Measurements from ENCODE around the gene RB1.

Gene RB1

GRCh38 chr13:48508011-48508410 lies 204.5 kb downstream of the RB1 start:
- no peak overlapping the region for H3K9ac ChIP-seq (ENCODE audit: low read length)
- no peaks in the 10 kb centered on the region for H3K27me3 ChIP-seq (ENCODE audit: control insufficient read depth, insufficient read depth, low read length)
- no peak overlapping the region for H3K4me3 ChIP-seq (ENCODE audit: low read length)
- peaks cover 5% of the 10 kb centered on the region for H3K4me1 ChIP-seq (ENCODE audit: control insufficient read depth, insufficient read depth, low read length)
- no peaks in the 10 kb centered on the region for H3K9me3 ChIP-seq (ENCODE audit: control insufficient read depth, low read length)
- H3K36me3 ChIP-seq (ENCODE audit: control insufficient read depth, insufficient read depth, low read length): no peaks in the 10 kb centered on the region

GRCh38 chr13:48510698-48511097 lies 207.1 kb downstream of the RB1 start:
- H3K9ac ChIP-seq (ENCODE audit: low read length): no peak overlapping the region
- H3K4me1 ChIP-seq (ENCODE audit: control insufficient read depth, insufficient read depth, low read length): no peaks in the 10 kb centered on the region
- H3K4me3 ChIP-seq (ENCODE audit: low read length): no peak overlapping the region
- H3K27me3 ChIP-seq (ENCODE audit: control insufficient read depth, insufficient read depth, low read length): no peaks in the 10 kb centered on the region
- no peaks in the 10 kb centered on the region for H3K36me3 ChIP-seq (ENCODE audit: control insufficient read depth, insufficient read depth, low read length)
- H3K9me3 ChIP-seq (ENCODE audit: control insufficient read depth, low read length): no peaks in the 10 kb centered on the region

- Histone ChIP-seq H3K9ac (ENCODE audit: low read length) (no peak overlapping the region), H3K4me1 (ENCODE audit: control insufficient read depth, insufficient read depth, low read length) (no peaks in the 10 kb centered on the region), H3K27me3 (ENCODE audit: control insufficient read depth, insufficient read depth, low read length) (no peaks in the 10 kb centered on the region), H3K4me3 (ENCODE audit: low read length) (no peak overlapping the region), H3K9me3 (ENCODE audit: control insufficient read depth, low read length) (no peaks in the 10 kb centered on the region), H3K36me3 (ENCODE audit: control insufficient read depth, insufficient read depth, low read length) (no peaks in the 10 kb centered on the region)
Observed at GRCh38 chr13:48511621-48512230, 208.2 kb downstream of the RB1 start.

- Histone ChIP-seq H3K36me3 (ENCODE audit: control insufficient read depth, insufficient read depth, low read length) (no peaks in the 10 kb centered on the region), H3K4me3 (ENCODE audit: low read length) (no peak overlapping the region), H3K9me3 (ENCODE audit: control insufficient read depth, low read length) (no peaks in the 10 kb centered on the region), H3K4me1 (ENCODE audit: control insufficient read depth, insufficient read depth, low read length) (no peaks in the 10 kb centered on the region), H3K9ac (ENCODE audit: low read length) (no peak overlapping the region), H3K27me3 (ENCODE audit: control insufficient read depth, insufficient read depth, low read length) (no peaks in the 10 kb centered on the region)
Observed at GRCh38 chr13:48514793-48515192, 211.2 kb downstream of the RB1 start.

- Histone ChIP-seq H3K4me3 (ENCODE audit: low read length) (no peak overlapping the region), H3K27me3 (ENCODE audit: control insufficient read depth, insufficient read depth, low read length) (no peaks in the 10 kb centered on the region), H3K36me3 (ENCODE audit: control insufficient read depth, insufficient read depth, low read length) (no peaks in the 10 kb centered on the region), H3K9me3 (ENCODE audit: control insufficient read depth, low read length) (no peaks in the 10 kb centered on the region), H3K4me1 (ENCODE audit: control insufficient read depth, insufficient read depth, low read length) (no peaks in the 10 kb centered on the region), H3K9ac (ENCODE audit: low read length) (no peak overlapping the region)
Observed at GRCh38 chr13:48515732-48516131, 212.2 kb downstream of the RB1 start.

GRCh38 chr13:48518083-48518482 lies 214.5 kb downstream of the RB1 start:
- Histone ChIP-seq H3K4me1 (ENCODE audit: control insufficient read depth, insufficient read depth, low read length) (no peaks in the 10 kb centered on the region), H3K36me3 (ENCODE audit: control insufficient read depth, insufficient read depth, low read length) (no peaks in the 10 kb centered on the region), H3K9ac (ENCODE audit: low read length) (no peak overlapping the region), H3K9me3 (ENCODE audit: control insufficient read depth, low read length) (no peaks in the 10 kb centered on the region), H3K27me3 (ENCODE audit: control insufficient read depth, insufficient read depth, low read length) (no peaks in the 10 kb centered on the region), H3K4me3 (ENCODE audit: low read length) (no peak overlapping the region)

GRCh38 chr13:48526286-48526685 lies 222.7 kb downstream of the RB1 start:
- Histone ChIP-seq H3K36me3 (ENCODE audit: control insufficient read depth, insufficient read depth, low read length) (no peaks in the 10 kb centered on the region), H3K4me3 (ENCODE audit: low read length) (no peak overlapping the region), H3K27me3 (ENCODE audit: control insufficient read depth, insufficient read depth, low read length) (no peaks in the 10 kb centered on the region), H3K9ac (ENCODE audit: low read length) (no peak overlapping the region), H3K9me3 (ENCODE audit: control insufficient read depth, low read length) (no peaks in the 10 kb centered on the region), H3K4me1 (ENCODE audit: control insufficient read depth, insufficient read depth, low read length) (peaks cover 9% of the 10 kb centered on the region)

- no peaks in the 10 kb centered on the region for H3K36me3 ChIP-seq (ENCODE audit: control insufficient read depth, insufficient read depth, low read length)
- no peaks in the 10 kb centered on the region for H3K9me3 ChIP-seq (ENCODE audit: control insufficient read depth, low read length)
- no peak overlapping the region for H3K9ac ChIP-seq (ENCODE audit: low read length)
- peaks cover 14% of the 10 kb centered on the region for H3K4me1 ChIP-seq (ENCODE audit: control insufficient read depth, insufficient read depth, low read length)
- no peak overlapping the region for H3K4me3 ChIP-seq (ENCODE audit: low read length)
- no peaks in the 10 kb centered on the region for H3K27me3 ChIP-seq (ENCODE audit: control insufficient read depth, insufficient read depth, low read length)
Observed at GRCh38 chr13:48527955-48528354, 224.4 kb downstream of the RB1 start.

GRCh38 chr13:48528720-48529119 lies 225.2 kb downstream of the RB1 start:
- no peaks in the 10 kb centered on the region for H3K9me3 ChIP-seq (ENCODE audit: control insufficient read depth, low read length)
- no peak overlapping the region for H3K4me3 ChIP-seq (ENCODE audit: low read length)
- H3K27me3 ChIP-seq (ENCODE audit: control insufficient read depth, insufficient read depth, low read length): no peaks in the 10 kb centered on the region
- H3K9ac ChIP-seq (ENCODE audit: low read length): no peak overlapping the region
- no peaks in the 10 kb centered on the region for H3K36me3 ChIP-seq (ENCODE audit: control insufficient read depth, insufficient read depth, low read length)
- H3K4me1 ChIP-seq (ENCODE audit: control insufficient read depth, insufficient read depth, low read length): peaks cover 20% of the 10 kb centered on the region

GRCh38 chr13:48530833-48531232 lies 227.3 kb downstream of the RB1 start:
- no peak overlapping the region for H3K9ac ChIP-seq (ENCODE audit: low read length)
- no peaks in the 10 kb centered on the region for H3K9me3 ChIP-seq (ENCODE audit: control insufficient read depth, low read length)
- no peaks in the 10 kb centered on the region for H3K27me3 ChIP-seq (ENCODE audit: control insufficient read depth, insufficient read depth, low read length)
- H3K36me3 ChIP-seq (ENCODE audit: control insufficient read depth, insufficient read depth, low read length): no peaks in the 10 kb centered on the region
- H3K4me1 ChIP-seq (ENCODE audit: control insufficient read depth, insufficient read depth, low read length): peaks cover 20% of the 10 kb centered on the region
- H3K4me3 ChIP-seq (ENCODE audit: low read length): no peak overlapping the region
